ENCODE data around the gene DPP6. TPM values are rescaled to one million over a fixed set of nuclear protein-coding genes. Genes with fewer than 3 reads are reported as not detected.

The DPP6 gene
- total RNA-seq, 1 experiment from 2014 or later: not detected

DNA sequence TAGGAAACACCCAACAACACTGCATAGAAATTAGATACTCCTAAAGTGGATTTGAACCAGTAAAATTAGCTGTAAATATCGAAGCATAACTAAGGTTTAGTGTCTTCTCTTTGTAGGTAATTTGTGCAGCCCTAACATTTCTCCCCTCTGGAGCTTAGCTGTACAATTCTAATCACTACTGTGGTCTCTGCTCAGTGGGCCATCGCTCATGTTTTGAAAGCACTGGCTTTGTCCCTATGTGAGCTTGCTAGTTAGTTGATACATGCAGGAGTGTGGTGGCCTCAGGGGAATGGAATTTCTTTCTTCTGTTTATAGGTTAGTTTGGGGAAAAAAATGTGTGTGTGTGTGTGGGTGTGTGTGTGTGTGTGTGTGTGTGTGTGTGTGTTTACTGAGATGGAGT lies 373.1 kb downstream of the DPP6 start:
- Mint-ChIP-seq H3K36me3 (peaks cover 67% of the 10 kb centered on the region), H3K9me3 (peaks cover 81% of the 10 kb centered on the region), H3K27me3 (ENCODE audit: low read depth) (peaks cover 7% of the 10 kb centered on the region), H3K4me1 (no peaks in the 10 kb centered on the region), H3K4me3 (no peak overlapping the region), H3K27ac (no peak overlapping the region)
- ChIA-PET POLR2A (no interaction called here), CTCF (no interaction called here)
- no peak for ATAC-seq
- no peak for TF ChIP-seq ZNF423 (CRISPR knock-in tag; IDR thresholded peaks at IDR 0.05)
- no peak for TF ChIP-seq ESRRA (CRISPR knock-in tag; IDR thresholded peaks at IDR 0.05; ENCODE audit: borderline replicate concordance)
- TF ChIP-seq, protein P1, sequence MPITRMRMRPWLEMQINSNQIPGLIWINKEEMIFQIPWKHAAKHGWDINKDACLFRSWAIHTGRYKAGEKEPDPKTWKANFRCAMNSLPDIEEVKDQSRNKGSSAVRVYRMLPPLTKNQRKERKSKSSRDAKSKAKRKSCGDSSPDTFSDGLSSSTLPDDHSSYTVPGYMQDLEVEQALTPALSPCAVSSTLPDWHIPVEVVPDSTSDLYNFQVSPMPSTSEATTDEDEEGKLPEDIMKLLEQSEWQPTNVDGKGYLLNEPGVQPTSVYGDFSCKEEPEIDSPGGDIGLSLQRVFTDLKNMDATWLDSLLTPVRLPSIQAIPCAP (CRISPR knock-in tag; IDR thresholded peaks at IDR 0.05): no peak
- TF ChIP-seq TEAD1 (CRISPR knock-in tag; IDR thresholded peaks at IDR 0.05): no peak
- TF ChIP-seq, protein P2, sequence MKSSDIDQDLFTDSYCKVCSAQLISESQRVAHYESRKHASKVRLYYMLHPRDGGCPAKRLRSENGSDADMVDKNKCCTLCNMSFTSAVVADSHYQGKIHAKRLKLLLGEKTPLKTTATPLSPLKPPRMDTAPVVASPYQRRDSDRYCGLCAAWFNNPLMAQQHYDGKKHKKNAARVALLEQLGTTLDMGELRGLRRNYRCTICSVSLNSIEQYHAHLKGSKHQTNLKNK (CRISPR knock-in tag; IDR thresholded peaks at IDR 0.05): no peak
- TF ChIP-seq, protein P3, sequence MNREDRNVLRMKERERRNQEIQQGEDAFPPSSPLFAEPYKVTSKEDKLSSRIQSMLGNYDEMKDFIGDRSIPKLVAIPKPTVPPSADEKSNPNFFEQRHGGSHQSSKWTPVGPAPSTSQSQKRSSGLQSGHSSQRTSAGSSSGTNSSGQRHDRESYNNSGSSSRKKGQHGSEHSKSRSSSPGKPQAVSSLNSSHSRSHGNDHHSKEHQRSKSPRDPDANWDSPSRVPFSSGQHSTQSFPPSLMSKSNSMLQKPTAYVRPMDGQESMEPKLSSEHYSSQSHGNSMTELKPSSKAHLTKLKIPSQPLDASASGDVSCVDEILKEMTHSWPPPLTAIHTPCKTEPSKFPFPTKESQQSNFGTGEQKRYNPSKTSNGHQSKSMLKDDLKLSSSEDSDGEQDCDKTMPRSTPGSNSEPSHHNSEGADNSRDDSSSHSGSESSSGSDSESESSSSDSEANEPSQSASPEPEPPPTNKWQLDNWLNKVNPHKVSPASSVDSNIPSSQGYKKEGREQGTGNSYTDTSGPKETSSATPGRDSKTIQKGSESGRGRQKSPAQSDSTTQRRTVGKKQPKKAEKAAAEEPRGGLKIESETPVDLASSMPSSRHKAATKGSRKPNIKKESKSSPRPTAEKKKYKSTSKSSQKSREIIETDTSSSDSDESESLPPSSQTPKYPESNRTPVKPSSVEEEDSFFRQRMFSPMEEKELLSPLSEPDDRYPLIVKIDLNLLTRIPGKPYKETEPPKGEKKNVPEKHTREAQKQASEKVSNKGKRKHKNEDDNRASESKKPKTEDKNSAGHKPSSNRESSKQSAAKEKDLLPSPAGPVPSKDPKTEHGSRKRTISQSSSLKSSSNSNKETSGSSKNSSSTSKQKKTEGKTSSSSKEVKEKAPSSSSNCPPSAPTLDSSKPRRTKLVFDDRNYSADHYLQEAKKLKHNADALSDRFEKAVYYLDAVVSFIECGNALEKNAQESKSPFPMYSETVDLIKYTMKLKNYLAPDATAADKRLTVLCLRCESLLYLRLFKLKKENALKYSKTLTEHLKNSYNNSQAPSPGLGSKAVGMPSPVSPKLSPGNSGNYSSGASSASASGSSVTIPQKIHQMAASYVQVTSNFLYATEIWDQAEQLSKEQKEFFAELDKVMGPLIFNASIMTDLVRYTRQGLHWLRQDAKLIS (CRISPR knock-in tag; IDR thresholded peaks at IDR 0.05; ENCODE audit: borderline replicate concordance): no peak
- TF ChIP-seq, protein P4, sequence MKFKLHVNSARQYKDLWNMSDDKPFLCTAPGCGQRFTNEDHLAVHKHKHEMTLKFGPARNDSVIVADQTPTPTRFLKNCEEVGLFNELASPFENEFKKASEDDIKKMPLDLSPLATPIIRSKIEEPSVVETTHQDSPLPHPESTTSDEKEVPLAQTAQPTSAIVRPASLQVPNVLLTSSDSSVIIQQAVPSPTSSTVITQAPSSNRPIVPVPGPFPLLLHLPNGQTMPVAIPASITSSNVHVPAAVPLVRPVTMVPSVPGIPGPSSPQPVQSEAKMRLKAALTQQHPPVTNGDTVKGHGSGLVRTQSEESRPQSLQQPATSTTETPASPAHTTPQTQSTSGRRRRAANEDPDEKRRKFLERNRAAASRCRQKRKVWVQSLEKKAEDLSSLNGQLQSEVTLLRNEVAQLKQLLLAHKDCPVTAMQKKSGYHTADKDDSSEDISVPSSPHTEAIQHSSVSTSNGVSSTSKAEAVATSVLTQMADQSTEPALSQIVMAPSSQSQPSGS (CRISPR knock-in tag; IDR thresholded peaks at IDR 0.05; ENCODE audit: borderline replicate concordance, low read depth): no peak
- no peak for TF ChIP-seq ZNF121 (CRISPR knock-in tag; IDR thresholded peaks at IDR 0.05)
- TF ChIP-seq, protein P5, sequence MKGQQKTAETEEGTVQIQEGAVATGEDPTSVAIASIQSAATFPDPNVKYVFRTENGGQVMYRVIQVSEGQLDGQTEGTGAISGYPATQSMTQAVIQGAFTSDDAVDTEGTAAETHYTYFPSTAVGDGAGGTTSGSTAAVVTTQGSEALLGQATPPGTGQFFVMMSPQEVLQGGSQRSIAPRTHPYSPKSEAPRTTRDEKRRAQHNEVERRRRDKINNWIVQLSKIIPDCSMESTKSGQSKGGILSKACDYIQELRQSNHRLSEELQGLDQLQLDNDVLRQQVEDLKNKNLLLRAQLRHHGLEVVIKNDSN (CRISPR knock-in tag; IDR thresholded peaks at IDR 0.05): no peak
- TF ChIP-seq, protein P6, sequence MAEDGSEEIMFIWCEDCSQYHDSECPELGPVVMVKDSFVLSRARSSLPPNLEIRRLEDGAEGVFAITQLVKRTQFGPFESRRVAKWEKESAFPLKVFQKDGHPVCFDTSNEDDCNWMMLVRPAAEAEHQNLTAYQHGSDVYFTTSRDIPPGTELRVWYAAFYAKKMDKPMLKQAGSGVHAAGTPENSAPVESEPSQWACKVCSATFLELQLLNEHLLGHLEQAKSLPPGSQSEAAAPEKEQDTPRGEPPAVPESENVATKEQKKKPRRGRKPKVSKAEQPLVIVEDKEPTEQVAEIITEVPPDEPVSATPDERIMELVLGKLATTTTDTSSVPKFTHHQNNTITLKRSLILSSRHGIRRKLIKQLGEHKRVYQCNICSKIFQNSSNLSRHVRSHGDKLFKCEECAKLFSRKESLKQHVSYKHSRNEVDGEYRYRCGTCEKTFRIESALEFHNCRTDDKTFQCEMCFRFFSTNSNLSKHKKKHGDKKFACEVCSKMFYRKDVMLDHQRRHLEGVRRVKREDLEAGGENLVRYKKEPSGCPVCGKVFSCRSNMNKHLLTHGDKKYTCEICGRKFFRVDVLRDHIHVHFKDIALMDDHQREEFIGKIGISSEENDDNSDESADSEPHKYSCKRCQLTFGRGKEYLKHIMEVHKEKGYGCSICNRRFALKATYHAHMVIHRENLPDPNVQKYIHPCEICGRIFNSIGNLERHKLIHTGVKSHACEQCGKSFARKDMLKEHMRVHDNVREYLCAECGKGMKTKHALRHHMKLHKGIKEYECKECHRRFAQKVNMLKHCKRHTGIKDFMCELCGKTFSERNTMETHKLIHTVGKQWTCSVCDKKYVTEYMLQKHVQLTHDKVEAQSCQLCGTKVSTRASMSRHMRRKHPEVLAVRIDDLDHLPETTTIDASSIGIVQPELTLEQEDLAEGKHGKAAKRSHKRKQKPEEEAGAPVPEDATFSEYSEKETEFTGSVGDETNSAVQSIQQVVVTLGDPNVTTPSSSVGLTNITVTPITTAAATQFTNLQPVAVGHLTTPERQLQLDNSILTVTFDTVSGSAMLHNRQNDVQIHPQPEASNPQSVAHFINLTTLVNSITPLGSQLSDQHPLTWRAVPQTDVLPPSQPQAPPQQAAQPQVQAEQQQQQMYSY (CRISPR knock-in tag; IDR thresholded peaks at IDR 0.05): no peak
- TF ChIP-seq, protein P7, sequence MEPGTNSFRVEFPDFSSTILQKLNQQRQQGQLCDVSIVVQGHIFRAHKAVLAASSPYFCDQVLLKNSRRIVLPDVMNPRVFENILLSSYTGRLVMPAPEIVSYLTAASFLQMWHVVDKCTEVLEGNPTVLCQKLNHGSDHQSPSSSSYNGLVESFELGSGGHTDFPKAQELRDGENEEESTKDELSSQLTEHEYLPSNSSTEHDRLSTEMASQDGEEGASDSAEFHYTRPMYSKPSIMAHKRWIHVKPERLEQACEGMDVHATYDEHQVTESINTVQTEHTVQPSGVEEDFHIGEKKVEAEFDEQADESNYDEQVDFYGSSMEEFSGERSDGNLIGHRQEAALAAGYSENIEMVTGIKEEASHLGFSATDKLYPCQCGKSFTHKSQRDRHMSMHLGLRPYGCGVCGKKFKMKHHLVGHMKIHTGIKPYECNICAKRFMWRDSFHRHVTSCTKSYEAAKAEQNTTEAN (CRISPR knock-in tag; IDR thresholded peaks at IDR 0.05): no peak
- TF ChIP-seq ATF1 (CRISPR knock-in tag; IDR thresholded peaks at IDR 0.05): no peak
- DNase-seq (ENCODE audit: low spot score): no peak

DNA sequence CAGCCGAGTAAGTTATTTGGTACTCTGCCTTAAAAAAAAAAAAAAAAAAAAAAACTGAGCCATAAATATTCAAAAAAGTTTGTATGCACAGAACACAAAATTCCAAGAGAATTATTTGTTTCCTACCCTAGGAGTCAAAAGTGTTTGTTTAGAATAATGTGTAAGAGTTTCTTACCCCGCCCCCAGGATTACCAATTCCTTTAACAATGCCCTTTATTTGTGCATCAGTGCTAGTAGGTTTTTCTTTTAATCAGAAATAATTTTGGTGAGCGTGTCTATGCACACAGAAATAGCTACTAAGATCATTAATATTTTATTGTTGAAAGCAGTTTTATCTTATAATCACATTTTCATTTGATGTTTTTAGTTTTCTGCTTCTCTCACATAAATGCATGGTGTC lies 374.6 kb downstream of the DPP6 start:
- peaks cover 76% of the 10 kb centered on the region for H3K9me3 Mint-ChIP-seq
- H3K27me3 Mint-ChIP-seq (ENCODE audit: low read depth): peaks cover 9% of the 10 kb centered on the region
- ChIA-PET CTCF (no interaction called here), POLR2A (no interaction called here)
- H3K4me1 Mint-ChIP-seq: no peaks in the 10 kb centered on the region
- H3K36me3 Mint-ChIP-seq: peaks cover 66% of the 10 kb centered on the region
- H3K4me3 Mint-ChIP-seq: no peak overlapping the region
- H3K27ac Mint-ChIP-seq: no peak overlapping the region
- no peak for DNase-seq (ENCODE audit: low spot score)
- ATAC-seq: no peak
- TF ChIP-seq, protein P8, sequence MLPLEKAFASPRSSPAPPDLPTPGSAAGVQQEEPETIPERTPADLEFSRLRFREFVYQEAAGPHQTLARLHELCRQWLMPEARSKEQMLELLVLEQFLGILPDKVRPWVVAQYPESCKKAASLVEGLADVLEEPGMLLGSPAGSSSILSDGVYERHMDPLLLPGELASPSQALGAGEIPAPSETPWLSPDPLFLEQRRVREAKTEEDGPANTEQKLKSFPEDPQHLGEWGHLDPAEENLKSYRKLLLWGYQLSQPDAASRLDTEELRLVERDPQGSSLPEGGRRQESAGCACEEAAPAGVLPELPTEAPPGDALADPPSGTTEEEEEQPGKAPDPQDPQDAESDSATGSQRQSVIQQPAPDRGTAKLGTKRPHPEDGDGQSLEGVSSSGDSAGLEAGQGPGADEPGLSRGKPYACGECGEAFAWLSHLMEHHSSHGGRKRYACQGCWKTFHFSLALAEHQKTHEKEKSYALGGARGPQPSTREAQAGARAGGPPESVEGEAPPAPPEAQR (CRISPR knock-in tag; IDR thresholded peaks at IDR 0.05): no peak
- TF ChIP-seq NFYB (CRISPR knock-in tag; conservative IDR thresholded peaks at IDR 0.05; ENCODE audit: low read depth) (no peak), TEAD4 (CRISPR knock-in tag; IDR thresholded peaks at IDR 0.05) (no peak), JUN (CRISPR knock-in tag; IDR thresholded peaks at IDR 0.05) (no peak), RELA (CRISPR knock-in tag; IDR thresholded peaks at IDR 0.05; ENCODE audit: borderline replicate concordance) (no peak), ZNF671 (CRISPR knock-in tag; IDR thresholded peaks at IDR 0.05) (no peak)
- TF ChIP-seq, protein P6 (CRISPR knock-in tag; IDR thresholded peaks at IDR 0.05): no peak
